ENCODE data around the gene GTPBP4. TPM values are rescaled to one million over a fixed set of nuclear protein-coding genes. Genes with fewer than 3 reads are reported as not detected.
A peak's percentile ranks its signal among the peaks of the same experiment; 100 is the strongest.

Gene GTPBP4
- total RNA-seq, 4 donors from 2014 or later: 16.9 to 196 (median 22.6) TPM

- H3K27me3 ChIP-seq: no peaks in the 10 kb centered on the region
- TF ChIP-seq POLR2A (IDR thresholded peaks at IDR 0.05): no peak
- TF ChIP-seq CTCF (IDR thresholded peaks at IDR 0.05): no peak
- H3K9me3 ChIP-seq: peaks cover 0 to 6% (median 3%) of the 10 kb centered on the region in 4 donors
- H3K4me3 ChIP-seq: no peak overlapping the region
- DNase-seq: peak in 1 of 3 donors; percentile 45
- peaks cover 0 to 17% (median 0%) of the 10 kb centered on the region in 4 donors for H3K4me1 ChIP-seq
- no peak overlapping the region for H3K27ac ChIP-seq
- H3K36me3 ChIP-seq: no peaks in the 10 kb centered on the region
Observed at GRCh38 chr10:974038-974784, 14.0 kb upstream of the GTPBP4 start.

- DNase-seq: peak in 1 of 3 donors; percentile 22
Observed at GRCh38 chr10:974785-975074, 13.5 kb upstream of the GTPBP4 start.

GRCh38 chr10:976316-976715 is 11.9 kb upstream of the GTPBP4 start:
- no peak for TF ChIP-seq CTCF (IDR thresholded peaks at IDR 0.05)
- Histone ChIP-seq H3K36me3 (no peaks in the 10 kb centered on the region), H3K4me1 (peaks cover 0 to 5% (median 0%) of the 10 kb centered on the region in 4 donors), H3K9me3 (peaks cover 0 to 17% (median 4%) of the 10 kb centered on the region in 4 donors), H3K4me3 (no peak overlapping the region), H3K27ac (no peak overlapping the region), H3K27me3 (no peaks in the 10 kb centered on the region)
- peak in 1 of 3 donors; percentile 32 for DNase-seq

More at GRCh38 chr10:974785-975074, 13.5 kb upstream of the GTPBP4 start:
- Histone ChIP-seq H3K4me3 (no peak overlapping the region), H3K27me3 (no peaks in the 10 kb centered on the region), H3K27ac (no peak overlapping the region), H3K36me3 (no peaks in the 10 kb centered on the region), H3K9me3 (peaks cover 0 to 8% (median 4%) of the 10 kb centered on the region in 4 donors), H3K4me1 (peaks cover 0 to 17% (median 0%) of the 10 kb centered on the region in 4 donors)
- TF ChIP-seq CTCF (IDR thresholded peaks at IDR 0.05): no peak
- no peak for TF ChIP-seq POLR2A (IDR thresholded peaks at IDR 0.05)

GRCh38 chr10:978826-979421 is 9.3 kb upstream of the GTPBP4 start:
- Histone ChIP-seq H3K27me3 (no peaks in the 10 kb centered on the region), H3K4me3 (no peak overlapping the region), H3K9me3 (peaks cover 0 to 17% (median 4%) of the 10 kb centered on the region in 4 donors), H3K27ac (no peak overlapping the region), H3K36me3 (no peaks in the 10 kb centered on the region), H3K4me1 (no peaks in the 10 kb centered on the region)
- TF ChIP-seq POLR2A (IDR thresholded peaks at IDR 0.05): no peak
- TF ChIP-seq CTCF (IDR thresholded peaks at IDR 0.05): no peak
- no peak for DNase-seq

- H3K4me1 ChIP-seq: no peaks in the 10 kb centered on the region
- DNase-seq: peak in 1 of 3 donors; percentile 15
- peaks cover 0 to 17% (median 4%) of the 10 kb centered on the region in 4 donors for H3K9me3 ChIP-seq
- TF ChIP-seq POLR2A (IDR thresholded peaks at IDR 0.05) (no peak), CTCF (IDR thresholded peaks at IDR 0.05) (no peak)
- H3K27me3 ChIP-seq: no peaks in the 10 kb centered on the region
- no peak overlapping the region for H3K4me3 ChIP-seq
- no peaks in the 10 kb centered on the region for H3K36me3 ChIP-seq
- H3K27ac ChIP-seq: no peak overlapping the region
Observed at GRCh38 chr10:980468-981093, 7.7 kb upstream of the GTPBP4 start.
